H54 (cell line): ENCODE data around the gene CEP162.
A peak's percentile ranks its signal among the peaks of the same experiment; 100 is the strongest.
"Not testable (repeated sequence)": the region's sequence is repeated elsewhere in the genome, so short reads cannot be mapped to it uniquely, and the experiment has no call there.

Experiments
- DNase-seq: peaks from one replicate; pipeline ENCODE4 v3.0.0; 2011; ENCODE audit warnings: low spot score, mixed read lengths; ENCODE audit not compliant: insufficient read length
- FAIRE-seq: peaks from 3 replicates; lab custom pipeline; 2011; peaks lifted over from hg19 to GRCh38; lab: Jason Lieb, UNC
- POLR2A ChIP-seq: IDR thresholded peaks from 2 replicates; pipeline ENCODE4 v1.6.1; 2011; ENCODE audit warnings: low read depth, mild to moderate bottlenecking, low read length

The CEP162 gene

DNA sequence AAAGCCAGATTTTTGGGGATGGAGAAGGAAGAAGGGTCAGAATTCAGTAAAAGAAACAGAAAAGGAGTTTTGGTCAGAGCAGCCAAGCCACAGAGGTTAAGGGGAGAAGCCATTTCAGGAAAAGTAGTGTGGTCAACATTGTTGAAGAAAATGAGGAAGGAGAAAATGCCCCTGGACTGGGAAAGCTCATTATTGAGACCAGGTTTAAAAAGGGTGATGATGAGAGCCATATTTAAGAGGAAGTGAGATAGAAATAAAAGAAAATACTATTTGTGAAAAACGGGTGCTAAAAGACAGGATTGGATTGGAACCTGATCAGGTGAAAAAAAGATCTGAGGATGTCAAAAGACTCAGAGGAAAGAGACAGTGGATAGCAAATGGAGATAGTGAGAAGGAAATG, 75.8 kb downstream of the CEP162 start:
- FAIRE-seq: no peak

DNA sequence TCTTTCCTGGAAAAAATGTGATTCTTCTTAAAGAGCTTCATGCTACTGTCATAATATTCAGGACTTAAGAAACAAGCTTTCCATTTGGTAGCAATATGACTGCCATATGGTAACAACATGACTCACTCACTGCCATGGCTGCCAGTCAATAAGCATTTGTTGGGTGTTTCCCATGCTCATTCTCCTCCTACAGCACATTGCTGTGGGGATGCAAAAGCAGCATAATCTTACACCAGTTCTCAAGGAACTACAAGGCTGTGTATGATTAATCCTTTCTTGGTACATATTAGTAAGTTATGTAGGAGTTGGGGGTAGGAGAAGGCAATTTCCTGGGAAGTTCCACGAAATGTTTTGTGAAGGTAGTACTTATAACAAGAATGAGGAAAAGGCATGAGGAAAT, 76.7 kb downstream of the CEP162 start:
- FAIRE-seq (peak; percentile 80), DNase-seq (no peak)
- no peak for TF ChIP-seq POLR2A

More for the DNA sequence above, 75.8 kb downstream of the CEP162 start:
- DNase-seq: no peak
- no peak for TF ChIP-seq POLR2A

DNA sequence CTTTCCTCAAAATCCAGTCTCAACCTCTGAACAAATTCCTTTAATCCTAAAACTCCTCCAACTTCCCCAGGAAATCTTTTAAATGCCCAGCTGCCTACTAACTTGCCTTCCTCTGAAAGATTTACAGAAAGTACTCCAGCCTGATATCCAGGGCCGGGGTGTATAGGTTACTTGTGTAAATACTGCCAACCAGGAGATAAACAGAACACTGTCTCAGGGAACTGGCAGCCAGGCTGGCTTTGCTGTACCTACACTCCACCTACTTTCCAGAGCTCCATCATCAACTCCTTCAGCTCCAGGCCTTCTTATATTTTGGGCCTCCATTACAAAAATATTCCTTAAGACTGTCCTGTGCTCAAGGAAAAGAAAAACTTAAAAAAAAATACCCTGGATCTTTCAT, 85.9 kb downstream of the CEP162 start:
- no peak for DNase-seq
- FAIRE-seq: no peak
- no peak for TF ChIP-seq POLR2A

DNA sequence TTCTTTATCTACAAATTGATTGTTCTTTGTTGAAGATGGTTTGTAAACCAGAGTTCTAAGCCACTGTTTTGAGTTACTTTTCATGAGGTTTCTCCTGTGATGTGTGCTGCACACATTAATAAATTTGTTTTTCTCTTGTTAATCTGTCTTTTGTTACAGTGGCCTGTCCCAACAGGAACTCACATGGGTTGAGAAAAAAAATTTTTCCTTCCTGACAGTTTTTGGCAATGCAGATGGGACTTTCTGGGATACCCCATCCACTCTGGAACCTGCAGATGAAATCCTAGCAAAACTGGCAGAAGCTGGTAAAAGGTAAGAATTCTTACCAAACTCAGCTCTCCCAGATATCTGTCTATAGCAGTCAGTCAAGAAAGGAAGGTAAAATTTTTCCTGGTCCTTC, 88.1 kb downstream of the CEP162 start:
- no peak for TF ChIP-seq POLR2A

DNA sequence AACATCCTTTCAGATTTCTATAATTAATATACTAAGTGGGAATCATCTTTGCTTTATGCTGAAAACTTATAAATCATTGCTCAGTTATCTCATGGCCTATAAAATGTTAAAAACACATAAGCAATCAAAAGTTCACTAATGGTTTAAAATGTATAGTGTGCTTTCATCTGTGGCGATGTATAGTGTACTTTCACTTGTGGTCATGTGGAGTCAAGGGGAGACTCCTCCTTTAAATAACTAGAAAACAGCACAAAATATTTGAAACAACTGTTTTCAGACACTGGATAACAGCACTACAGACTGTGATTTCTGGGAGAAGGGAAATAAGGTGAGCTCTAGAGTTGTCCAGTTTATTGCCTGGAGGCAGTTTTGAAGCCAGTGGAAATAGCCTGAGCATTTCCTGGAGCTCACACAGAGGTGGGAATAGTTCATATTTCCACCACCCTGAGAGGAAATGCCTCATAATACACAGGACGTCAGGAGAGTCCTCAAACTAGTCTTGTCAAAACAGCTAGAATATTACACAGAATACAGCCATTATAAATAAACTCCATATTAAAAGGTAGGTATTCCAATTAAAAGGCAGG, 89.4 kb downstream of the CEP162 start:
- no peak for TF ChIP-seq POLR2A
- FAIRE-seq: no peak
- no peak for DNase-seq

More for the DNA sequence above, 88.1 kb downstream of the CEP162 start:
- FAIRE-seq (no peak), DNase-seq (no peak)

DNA sequence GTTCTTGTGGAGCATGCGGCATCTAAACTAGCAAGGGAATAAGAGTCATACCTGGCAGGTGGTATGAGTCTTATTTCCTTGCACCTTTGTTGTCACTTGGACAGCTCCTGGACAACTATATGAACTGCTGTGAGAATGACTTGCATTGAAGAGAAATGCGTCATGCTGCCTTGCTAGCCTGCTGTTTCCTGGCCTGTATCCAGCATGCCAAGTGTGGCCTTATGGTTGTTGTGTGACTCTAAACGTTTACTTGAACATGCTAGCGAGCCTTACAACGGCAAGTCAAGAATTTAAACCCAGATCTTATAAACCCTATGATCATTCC, 90.4 kb downstream of the CEP162 start:
- DNase-seq (no peak), FAIRE-seq (peak; percentile 55)
- no peak for TF ChIP-seq POLR2A

DNA sequence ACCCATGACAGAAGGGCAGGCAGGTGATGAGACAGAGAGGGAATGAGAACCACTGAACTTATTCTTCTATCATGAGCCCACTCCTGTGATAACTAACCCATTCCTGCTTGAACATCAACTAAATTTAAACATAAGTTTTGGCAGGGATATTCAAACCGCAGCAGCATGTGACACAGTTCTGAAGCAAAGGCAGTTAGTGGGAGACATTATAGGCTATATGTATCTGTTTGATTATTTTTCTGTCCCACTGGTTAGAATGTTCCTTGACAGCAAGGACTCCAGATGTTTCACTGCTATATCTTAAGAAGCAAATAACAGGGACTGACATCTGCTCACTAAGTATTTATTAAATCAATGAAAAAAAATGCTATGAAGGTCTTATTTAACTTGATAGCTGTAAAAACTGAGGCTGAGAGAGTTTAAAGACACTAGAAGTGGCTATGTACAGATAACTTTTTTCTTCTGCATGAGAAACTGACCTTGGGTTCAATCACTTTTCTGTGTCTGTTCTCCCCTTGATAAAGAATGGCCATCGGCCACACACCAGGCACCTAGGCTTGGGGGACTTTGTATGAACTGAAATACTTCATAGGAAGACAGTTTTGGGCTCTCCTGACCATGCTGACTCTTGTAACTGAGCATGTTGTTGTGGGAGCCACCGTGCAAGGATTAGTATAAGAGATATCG, 90.9 kb downstream of the CEP162 start:
- DNase-seq: no peak
- TF ChIP-seq POLR2A: no peak
- no peak for FAIRE-seq

DNA sequence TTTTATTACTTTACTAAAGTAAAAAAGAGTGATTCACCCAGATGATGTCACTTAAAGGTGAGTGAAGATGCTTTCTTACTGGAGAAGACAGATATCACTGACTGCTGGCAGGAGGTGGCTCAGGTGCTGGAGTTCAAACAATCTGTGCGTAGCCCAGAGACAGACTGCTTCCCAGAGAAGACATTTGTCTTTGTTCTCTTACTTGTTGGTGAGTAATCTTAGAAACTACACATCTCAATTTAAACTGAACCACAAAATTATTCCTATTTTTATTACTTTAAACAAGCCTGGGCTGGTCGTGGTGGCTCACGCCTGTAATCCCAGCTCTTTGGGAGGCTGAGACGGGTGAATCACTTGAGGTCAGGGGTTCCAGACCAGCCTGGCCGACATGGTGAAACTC, 92.2 kb downstream of the CEP162 start:
- DNase-seq (no peak), FAIRE-seq (no peak)
- no peak for TF ChIP-seq POLR2A

DNA sequence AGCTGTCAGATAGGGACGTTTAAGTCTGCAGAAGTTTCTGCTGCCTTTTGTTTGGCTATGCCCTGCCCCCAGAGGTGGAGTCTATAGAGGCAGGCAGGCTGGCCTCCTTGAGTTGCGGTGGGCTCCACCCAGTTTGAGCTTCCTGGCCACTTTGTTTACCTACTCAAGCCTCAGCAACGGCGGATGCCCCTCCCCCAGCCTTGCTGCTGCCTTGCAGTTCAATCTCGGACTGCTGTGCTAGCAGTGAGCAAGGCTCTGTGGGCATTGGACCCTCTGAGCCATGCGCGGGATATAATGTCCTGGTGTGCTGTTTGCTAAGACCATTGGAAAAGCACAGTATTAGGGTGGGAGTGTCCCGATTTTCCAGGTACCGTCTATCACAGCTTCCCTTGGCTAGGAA, 94.1 kb downstream of the CEP162 start:
- DNase-seq, FAIRE-seq: not testable (repeated sequence)

DNA sequence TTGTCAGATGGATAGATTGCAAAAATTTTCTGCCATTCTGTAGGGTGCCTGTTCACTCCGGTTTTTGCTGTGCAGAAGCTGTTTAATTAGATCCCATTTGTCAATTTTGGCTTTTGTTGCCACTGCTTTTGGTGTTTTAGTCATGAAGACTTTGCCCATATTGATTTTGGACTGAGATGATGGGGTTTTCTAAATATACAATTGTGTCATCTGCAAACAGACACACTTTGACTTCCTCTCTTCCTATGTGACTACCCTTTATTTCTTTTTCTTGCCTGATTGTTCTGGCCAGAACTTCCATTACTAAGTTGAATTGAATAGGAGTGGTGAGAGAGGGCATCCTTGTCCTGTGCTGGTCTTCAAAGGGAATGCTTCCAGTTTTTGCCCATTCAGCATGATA, 97.9 kb downstream of the CEP162 start:
- FAIRE-seq, DNase-seq: not testable (repeated sequence)

DNA sequence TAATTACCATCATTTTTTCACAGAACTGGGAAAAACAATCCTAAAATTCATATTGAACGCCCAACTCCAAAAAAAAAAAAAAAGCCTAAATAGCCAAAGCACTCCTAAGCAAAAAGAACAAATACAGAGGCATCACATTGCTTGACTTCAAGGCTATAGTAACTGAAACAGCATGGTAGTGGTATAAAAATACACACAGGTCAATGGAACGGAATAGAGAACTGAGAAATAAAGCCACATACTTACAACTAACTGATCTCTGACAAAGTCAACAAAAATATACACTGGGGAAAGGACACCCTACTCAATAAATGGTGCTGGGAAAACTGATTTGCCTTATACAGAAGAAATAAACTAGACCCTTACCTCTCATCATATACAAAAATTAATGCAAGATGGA, 104.3 kb downstream of the CEP162 start:
- no peak for TF ChIP-seq POLR2A
- FAIRE-seq (no peak), DNase-seq (no peak)

DNA sequence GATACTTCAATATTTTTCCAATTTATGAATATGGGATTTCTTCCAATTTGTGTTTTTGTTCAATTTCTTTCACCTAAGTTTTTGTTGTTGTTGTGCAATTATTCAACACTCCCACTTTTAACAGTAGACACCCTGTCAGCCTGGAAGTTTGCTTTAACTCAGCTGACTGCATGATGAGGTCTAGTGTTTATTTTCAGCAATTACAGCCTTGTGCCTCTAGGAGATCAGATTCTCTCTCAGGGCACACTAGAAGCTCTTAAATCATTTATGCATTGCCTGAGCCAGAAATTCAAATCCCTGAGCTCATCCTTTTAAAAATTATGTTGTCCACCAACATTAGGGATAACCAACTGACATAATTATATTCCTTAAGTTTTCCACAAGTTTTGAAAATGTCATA, 108.2 kb downstream of the CEP162 start:
- DNase-seq: peak; percentile 6
- FAIRE-seq: no peak
- no peak for TF ChIP-seq POLR2A

DNA sequence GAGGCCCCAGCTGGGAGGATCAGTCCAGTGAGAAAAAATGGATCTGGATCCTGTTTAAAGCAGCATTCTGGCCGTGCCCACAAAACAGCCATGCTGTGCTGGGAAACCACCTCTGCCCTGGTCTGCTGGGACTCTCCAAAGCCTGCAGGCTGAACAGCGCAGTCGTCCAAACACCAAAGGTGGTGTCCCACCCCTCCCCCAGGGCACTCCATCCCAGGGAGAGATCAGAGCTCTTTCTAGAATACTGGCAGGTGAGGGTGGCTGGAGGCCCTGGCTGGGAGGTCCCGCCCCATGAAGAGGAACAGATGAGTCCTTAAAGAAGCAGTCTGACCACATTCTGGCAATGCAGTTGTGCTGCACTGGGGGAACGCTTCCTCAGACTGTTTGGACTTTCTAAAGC, 109.3 kb downstream of the CEP162 start:
- no peak for FAIRE-seq
- TF ChIP-seq POLR2A: no peak
- DNase-seq: no peak

DNA sequence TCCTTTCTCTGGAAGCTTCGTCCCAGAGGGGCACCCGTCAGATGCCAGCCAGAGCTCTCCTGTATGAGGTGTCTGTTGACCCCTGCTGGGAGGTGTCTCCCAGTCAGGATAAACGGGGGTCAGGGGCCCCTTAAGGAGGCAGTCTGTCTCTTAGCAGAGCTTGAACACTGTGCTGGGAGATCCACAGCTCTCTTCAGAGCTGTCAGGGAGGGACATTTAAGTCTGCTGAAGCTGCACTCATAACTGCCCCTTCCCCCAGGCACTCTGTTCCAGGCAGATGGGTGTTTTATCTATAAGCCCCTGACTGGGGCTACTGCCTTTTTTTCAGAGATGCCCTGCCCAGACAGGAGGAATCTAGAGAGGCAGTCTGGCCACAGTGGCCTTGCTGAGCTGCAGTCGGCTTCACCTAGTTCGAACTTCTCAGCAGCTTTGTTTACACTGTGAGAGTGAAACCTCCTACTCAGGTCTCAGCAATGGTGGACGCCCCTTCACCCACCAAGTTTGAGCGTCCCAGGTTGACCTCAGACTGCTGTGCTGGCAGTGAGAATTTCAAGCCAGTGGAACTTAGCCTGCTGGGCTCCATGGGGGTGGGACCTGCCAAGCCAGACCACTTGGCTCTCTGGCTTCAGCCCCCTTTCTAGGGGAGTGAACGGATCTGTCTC, 112.4 kb downstream of the CEP162 start:
- FAIRE-seq, DNase-seq: not testable (repeated sequence)

DNA sequence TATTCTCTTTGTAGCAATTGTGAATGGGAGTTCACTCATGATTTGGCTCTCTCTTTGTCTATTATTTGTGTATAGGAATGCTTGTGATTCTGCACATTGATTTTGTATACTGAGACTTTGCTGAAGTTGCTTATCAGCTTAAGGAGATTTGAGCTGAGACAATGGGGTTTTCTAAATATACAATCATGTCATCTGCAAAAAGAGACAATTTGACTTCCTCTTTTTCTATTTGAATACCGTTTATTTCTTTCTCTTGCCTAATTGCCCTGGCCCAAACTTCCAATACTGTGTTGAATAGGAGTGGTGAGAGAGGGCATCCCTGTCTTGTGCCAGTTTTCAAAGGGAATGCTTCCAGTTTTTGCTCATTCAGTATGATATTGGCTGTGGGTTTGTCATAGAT, 116.1 kb downstream of the CEP162 start:
- not testable (repeated sequence) for FAIRE-seq, DNase-seq
